Activated CD4-positive, alpha-beta T cell treated with anti-CD3 and anti-CD28 coated beads, Interleukin-2, amount 50 U/mL, for 16 hours (primary cell): ENCODE data around the gene MSMB.

Experiments
- DNase-seq: peaks from one replicate; pipeline ENCODE4 v3.0.0-alpha.2; 2020

The MSMB gene

GRCh38 chr10:46031648-46032532, 14.2 kb downstream of the MSMB start:
- DNase-seq: no peak

GRCh38 chr10:46030091-46030937, 15.8 kb downstream of the MSMB start, which contains the start of gene NCOA4:
NCOA4 (minus strand) TSS chr10:46030623; CDS start chr10:46016680, 13,943 bp downstream.
- peak; percentile 98 for DNase-seq

- no peak for DNase-seq
Measured at GRCh38 chr10:46029461-46030030, 16.5 kb downstream of the MSMB start.

- DNase-seq: peak; percentile 72
Measured at GRCh38 chr10:46028584-46029460, 17.2 kb downstream of the MSMB start.

- no peak for DNase-seq
Measured at GRCh38 chr10:46026106-46026505, 20.0 kb downstream of the MSMB start.

- DNase-seq: no peak
Measured at GRCh38 chr10:46025406-46025805, 20.7 kb downstream of the MSMB start.

- no peak for DNase-seq
Measured at GRCh38 chr10:46024948-46025347, 21.1 kb downstream of the MSMB start.

GRCh38 chr10:46022978-46023702, 22.9 kb downstream of the MSMB start:
- DNase-seq: peak; percentile 84

- DNase-seq: no peak
Measured at GRCh38 chr10:46020344-46020657, 25.8 kb downstream of the MSMB start.

- DNase-seq: no peak
Measured at GRCh38 chr10:46019569-46020343, 26.3 kb downstream of the MSMB start.

- DNase-seq: no peak
Measured at GRCh38 chr10:46019177-46019528, 26.9 kb downstream of the MSMB start.

GRCh38 chr10:46018453-46019176, 27.5 kb downstream of the MSMB start:
- no peak for DNase-seq

- no peak for DNase-seq
Measured at GRCh38 chr10:46017733-46018132, 28.3 kb downstream of the MSMB start.

GRCh38 chr10:46016811-46017210, 29.3 kb downstream of the MSMB start:
- no peak for DNase-seq

- DNase-seq: no peak
Measured at GRCh38 chr10:46016190-46016589, 29.9 kb downstream of the MSMB start.

- no peak for DNase-seq
Measured at GRCh38 chr10:46014683-46015405, 31.2 kb downstream of the MSMB start.

- no peak for DNase-seq
Measured at GRCh38 chr10:46014206-46014605, 31.9 kb downstream of the MSMB start.

- DNase-seq: no peak
Measured at GRCh38 chr10:46012746-46013145, 33.3 kb downstream of the MSMB start.

- no peak for DNase-seq
Measured at GRCh38 chr10:46006219-46006618, 39.9 kb downstream of the MSMB start.

GRCh38 chr10:46005383-46005782, 40.7 kb downstream of the MSMB start:
- DNase-seq: no peak
